HEK293 (cell line): ENCODE measurements around the gene CCDC117.
A peak's percentile ranks its signal among the peaks of the same experiment; 100 is the strongest.

Source experiments
- KLF1 ChIP-seq: fragments of 450-650 bp; formaldehyde crosslinking; IDR thresholded peaks from 2 replicates; pipeline ENCODE4 v1.5.1; 2016; ENCODE audit warnings: missing biosample characterization, missing genetic modification characterization
- MEIS1 ChIP-seq: sonication (generic); formaldehyde crosslinking; IDR thresholded peaks from 2 replicates; pipeline ENCODE4 v1.8.1; 2022; ENCODE audit warnings: missing genetic modification reagents, mild to moderate bottlenecking, borderline replicate concordance
- MYNN ChIP-seq: fragments of 450-650 bp; formaldehyde crosslinking; IDR thresholded peaks from 2 replicates; pipeline ENCODE4 v1.5.1; 2016; ENCODE audit warnings: missing biosample characterization, missing genetic modification characterization, borderline replicate concordance
- OSR2 ChIP-seq: fragments of 450-650 bp; formaldehyde crosslinking; IDR thresholded peaks from 2 replicates; pipeline ENCODE4 v1.5.1; 2016; ENCODE audit warnings: missing biosample characterization, missing genetic modification characterization
- TCF7L2 ChIP-seq: IDR thresholded peaks from 2 replicates; pipeline ENCODE4 v1.6.1; 2011; ENCODE audit warnings: low read depth, mild to moderate bottlenecking, inconsistent platforms, low read length, moderate library complexity, borderline replicate concordance
- ZNF146 ChIP-seq: fragments of 450-650 bp; formaldehyde crosslinking; IDR thresholded peaks from 2 replicates; pipeline ENCODE4 v1.5.1; 2016; ENCODE audit warnings: missing biosample characterization, missing genetic modification characterization
- ZNF426 ChIP-seq: fragments of 450-650 bp; formaldehyde crosslinking; IDR thresholded peaks from 2 replicates; pipeline ENCODE4 v1.5.1; 2017; ENCODE audit warnings: missing biosample characterization, missing genetic modification characterization, mild to moderate bottlenecking, inconsistent platforms, moderate library complexity
- ZNF558 ChIP-seq: fragments of 450-650 bp; formaldehyde crosslinking; IDR thresholded peaks from 2 replicates; pipeline ENCODE4 v1.5.1; 2016; ENCODE audit warnings: missing biosample characterization, missing genetic modification characterization
- ZNF585B ChIP-seq: fragments of 450-650 bp; formaldehyde crosslinking; IDR thresholded peaks from 2 replicates; pipeline ENCODE4 v1.5.1; 2016; ENCODE audit warnings: missing biosample characterization, missing genetic modification characterization
- ZNF623 ChIP-seq: fragments of 450-650 bp; formaldehyde crosslinking; IDR thresholded peaks from 2 replicates; pipeline ENCODE4 v1.5.1; 2016; ENCODE audit warnings: missing biosample characterization, missing genetic modification characterization
- ZNF768 ChIP-seq: fragments of 450-650 bp; formaldehyde crosslinking; IDR thresholded peaks from 2 replicates; pipeline ENCODE4 v1.5.1; 2018; ENCODE audit warnings: missing biosample characterization, mild to moderate bottlenecking, missing genetic modification characterization
- ZSCAN23 ChIP-seq: fragments of 450-650 bp; formaldehyde crosslinking; IDR thresholded peaks from 2 replicates; pipeline ENCODE4 v1.5.1; 2016; ENCODE audit warnings: missing biosample characterization, missing genetic modification characterization
- TF ChIP-seq, protein P1 (sequence below): fragments of 450-650 bp; formaldehyde crosslinking; IDR thresholded peaks from 2 replicates; pipeline ENCODE4 v1.5.1; 2016; ENCODE audit warnings: missing biosample characterization, missing genetic modification characterization, borderline replicate concordance
- TF ChIP-seq, protein P2 (sequence below): fragments of 450-650 bp; formaldehyde crosslinking; IDR thresholded peaks from 2 replicates; pipeline ENCODE4 v1.5.1; 2016; ENCODE audit warnings: missing biosample characterization, missing genetic modification characterization
- TF ChIP-seq, protein P3 (sequence below): fragments of 450-650 bp; formaldehyde crosslinking; IDR thresholded peaks from 2 replicates; pipeline ENCODE4 v1.5.1; 2016; ENCODE audit warnings: missing biosample characterization, missing genetic modification characterization
- TF ChIP-seq, protein P4 (sequence below): fragments of 450-650 bp; formaldehyde crosslinking; IDR thresholded peaks from 2 replicates; pipeline ENCODE4 v1.5.1; 2016; ENCODE audit warnings: missing biosample characterization, missing genetic modification characterization
- TF ChIP-seq, protein P5 (sequence below): fragments of 450-650 bp; formaldehyde crosslinking; conservative IDR thresholded peaks from 2 replicates; pipeline ENCODE4 v1.5.1; 2016; ENCODE audit warnings: low read depth, missing biosample characterization, missing genetic modification characterization
- TF ChIP-seq, protein P6 (sequence below): fragments of 450-650 bp; formaldehyde crosslinking; IDR thresholded peaks from 2 replicates; pipeline ENCODE4 v1.5.0; 2017; ENCODE audit warnings: missing biosample characterization, missing genetic modification characterization, borderline replicate concordance
- TF ChIP-seq, protein P7 (sequence below): fragments of 450-650 bp; formaldehyde crosslinking; IDR thresholded peaks from 2 replicates; pipeline ENCODE4 v1.5.1; 2017; ENCODE audit warnings: missing biosample characterization, missing genetic modification characterization

The CCDC117 gene

DNA sequence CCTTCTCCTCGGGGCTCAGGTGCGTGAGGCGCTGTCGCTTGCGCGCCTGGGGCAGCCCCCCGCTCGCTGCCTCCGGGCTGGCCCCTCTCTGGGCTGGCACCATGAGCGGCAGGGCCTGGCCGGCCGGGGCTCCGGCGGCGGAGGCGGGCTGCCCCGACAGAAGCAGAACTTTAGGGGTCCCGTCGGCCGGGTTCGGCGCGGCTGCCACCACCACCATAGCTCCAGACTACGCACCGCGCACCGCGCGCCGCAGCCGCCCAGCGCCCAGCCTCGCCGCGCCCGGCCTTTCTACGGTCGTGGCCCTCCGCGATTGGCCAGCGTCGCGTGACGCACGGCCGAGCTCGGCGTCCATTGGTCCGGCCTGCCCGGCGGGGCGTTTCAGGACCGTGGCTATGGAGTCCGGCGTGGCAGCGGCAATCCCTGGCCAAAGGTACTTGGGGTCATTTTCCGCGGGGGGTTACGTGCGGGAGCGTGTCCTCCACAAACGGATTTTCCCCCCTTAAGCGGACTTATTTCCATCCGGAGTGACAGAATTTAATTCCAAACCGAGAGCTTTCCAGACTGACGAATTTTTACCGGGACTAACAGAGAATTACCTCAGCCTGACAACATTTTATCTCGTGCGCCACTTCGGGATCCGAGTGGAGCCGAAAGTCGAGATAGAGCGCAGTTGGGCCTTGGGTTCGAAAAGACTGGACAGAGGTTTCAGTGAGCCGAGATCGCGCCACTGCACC, 28.0 kb downstream of the CCDC117 start, which contains the start of gene XBP1 (continued):
- TF ChIP-seq OSR2 (tag by site-specific recombination) (no peak), TCF7L2 (no peak), ZNF146 (tag by site-specific recombination) (no peak), ZNF426 (tag by site-specific recombination) (no peak), MYNN (tag by site-specific recombination) (no peak), MEIS1 (CRISPR knock-in tag) (no peak), KLF1 (tag by site-specific recombination) (no peak), ZNF585B (no peak; the same call in 1 of the 2 replicates), ZSCAN23 (no peak), ZNF623 (no peak), ZNF558 (tag by site-specific recombination) (no peak), ZNF768 (tag by site-specific recombination) (no peak)
- TF ChIP-seq, protein P1, sequence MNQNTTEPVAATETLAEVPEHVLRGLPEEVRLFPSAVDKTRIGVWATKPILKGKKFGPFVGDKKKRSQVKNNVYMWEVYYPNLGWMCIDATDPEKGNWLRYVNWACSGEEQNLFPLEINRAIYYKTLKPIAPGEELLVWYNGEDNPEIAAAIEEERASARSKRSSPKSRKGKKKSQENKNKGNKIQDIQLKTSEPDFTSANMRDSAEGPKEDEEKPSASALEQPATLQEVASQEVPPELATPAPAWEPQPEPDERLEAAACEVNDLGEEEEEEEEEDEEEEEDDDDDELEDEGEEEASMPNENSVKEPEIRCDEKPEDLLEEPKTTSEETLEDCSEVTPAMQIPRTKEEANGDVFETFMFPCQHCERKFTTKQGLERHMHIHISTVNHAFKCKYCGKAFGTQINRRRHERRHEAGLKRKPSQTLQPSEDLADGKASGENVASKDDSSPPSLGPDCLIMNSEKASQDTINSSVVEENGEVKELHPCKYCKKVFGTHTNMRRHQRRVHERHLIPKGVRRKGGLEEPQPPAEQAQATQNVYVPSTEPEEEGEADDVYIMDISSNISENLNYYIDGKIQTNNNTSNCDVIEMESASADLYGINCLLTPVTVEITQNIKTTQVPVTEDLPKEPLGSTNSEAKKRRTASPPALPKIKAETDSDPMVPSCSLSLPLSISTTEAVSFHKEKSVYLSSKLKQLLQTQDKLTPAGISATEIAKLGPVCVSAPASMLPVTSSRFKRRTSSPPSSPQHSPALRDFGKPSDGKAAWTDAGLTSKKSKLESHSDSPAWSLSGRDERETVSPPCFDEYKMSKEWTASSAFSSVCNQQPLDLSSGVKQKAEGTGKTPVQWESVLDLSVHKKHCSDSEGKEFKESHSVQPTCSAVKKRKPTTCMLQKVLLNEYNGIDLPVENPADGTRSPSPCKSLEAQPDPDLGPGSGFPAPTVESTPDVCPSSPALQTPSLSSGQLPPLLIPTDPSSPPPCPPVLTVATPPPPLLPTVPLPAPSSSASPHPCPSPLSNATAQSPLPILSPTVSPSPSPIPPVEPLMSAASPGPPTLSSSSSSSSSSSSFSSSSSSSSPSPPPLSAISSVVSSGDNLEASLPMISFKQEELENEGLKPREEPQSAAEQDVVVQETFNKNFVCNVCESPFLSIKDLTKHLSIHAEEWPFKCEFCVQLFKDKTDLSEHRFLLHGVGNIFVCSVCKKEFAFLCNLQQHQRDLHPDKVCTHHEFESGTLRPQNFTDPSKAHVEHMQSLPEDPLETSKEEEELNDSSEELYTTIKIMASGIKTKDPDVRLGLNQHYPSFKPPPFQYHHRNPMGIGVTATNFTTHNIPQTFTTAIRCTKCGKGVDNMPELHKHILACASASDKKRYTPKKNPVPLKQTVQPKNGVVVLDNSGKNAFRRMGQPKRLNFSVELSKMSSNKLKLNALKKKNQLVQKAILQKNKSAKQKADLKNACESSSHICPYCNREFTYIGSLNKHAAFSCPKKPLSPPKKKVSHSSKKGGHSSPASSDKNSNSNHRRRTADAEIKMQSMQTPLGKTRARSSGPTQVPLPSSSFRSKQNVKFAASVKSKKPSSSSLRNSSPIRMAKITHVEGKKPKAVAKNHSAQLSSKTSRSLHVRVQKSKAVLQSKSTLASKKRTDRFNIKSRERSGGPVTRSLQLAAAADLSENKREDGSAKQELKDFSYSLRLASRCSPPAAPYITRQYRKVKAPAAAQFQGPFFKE, result no peak
- TF ChIP-seq, protein P2, sequence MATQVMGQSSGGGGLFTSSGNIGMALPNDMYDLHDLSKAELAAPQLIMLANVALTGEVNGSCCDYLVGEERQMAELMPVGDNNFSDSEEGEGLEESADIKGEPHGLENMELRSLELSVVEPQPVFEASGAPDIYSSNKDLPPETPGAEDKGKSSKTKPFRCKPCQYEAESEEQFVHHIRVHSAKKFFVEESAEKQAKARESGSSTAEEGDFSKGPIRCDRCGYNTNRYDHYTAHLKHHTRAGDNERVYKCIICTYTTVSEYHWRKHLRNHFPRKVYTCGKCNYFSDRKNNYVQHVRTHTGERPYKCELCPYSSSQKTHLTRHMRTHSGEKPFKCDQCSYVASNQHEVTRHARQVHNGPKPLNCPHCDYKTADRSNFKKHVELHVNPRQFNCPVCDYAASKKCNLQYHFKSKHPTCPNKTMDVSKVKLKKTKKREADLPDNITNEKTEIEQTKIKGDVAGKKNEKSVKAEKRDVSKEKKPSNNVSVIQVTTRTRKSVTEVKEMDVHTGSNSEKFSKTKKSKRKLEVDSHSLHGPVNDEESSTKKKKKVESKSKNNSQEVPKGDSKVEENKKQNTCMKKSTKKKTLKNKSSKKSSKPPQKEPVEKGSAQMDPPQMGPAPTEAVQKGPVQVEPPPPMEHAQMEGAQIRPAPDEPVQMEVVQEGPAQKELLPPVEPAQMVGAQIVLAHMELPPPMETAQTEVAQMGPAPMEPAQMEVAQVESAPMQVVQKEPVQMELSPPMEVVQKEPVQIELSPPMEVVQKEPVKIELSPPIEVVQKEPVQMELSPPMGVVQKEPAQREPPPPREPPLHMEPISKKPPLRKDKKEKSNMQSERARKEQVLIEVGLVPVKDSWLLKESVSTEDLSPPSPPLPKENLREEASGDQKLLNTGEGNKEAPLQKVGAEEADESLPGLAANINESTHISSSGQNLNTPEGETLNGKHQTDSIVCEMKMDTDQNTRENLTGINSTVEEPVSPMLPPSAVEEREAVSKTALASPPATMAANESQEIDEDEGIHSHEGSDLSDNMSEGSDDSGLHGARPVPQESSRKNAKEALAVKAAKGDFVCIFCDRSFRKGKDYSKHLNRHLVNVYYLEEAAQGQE (tag by site-specific recombination), result no peak
- TF ChIP-seq, protein P3, sequence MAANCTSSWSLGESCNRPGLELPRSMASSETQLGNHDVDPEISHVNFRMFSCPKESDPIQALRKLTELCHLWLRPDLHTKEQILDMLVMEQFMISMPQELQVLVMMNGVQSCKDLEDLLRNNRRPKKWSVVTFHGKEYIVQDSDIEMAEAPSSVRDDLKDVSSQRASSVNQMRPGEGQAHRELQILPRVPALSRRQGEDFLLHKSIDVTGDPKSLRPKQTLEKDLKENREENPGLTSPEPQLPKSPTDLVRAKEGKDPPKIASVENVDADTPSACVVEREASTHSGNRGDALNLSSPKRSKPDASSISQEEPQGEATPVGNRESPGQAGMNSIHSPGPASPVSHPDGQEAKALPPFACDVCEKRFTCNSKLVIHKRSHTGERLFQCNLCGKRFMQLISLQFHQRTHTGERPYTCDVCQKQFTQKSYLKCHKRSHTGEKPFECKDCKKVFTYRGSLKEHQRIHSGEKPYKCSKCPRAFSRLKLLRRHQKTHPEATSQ (tag by site-specific recombination), result no peak
- TF ChIP-seq, protein P4, sequence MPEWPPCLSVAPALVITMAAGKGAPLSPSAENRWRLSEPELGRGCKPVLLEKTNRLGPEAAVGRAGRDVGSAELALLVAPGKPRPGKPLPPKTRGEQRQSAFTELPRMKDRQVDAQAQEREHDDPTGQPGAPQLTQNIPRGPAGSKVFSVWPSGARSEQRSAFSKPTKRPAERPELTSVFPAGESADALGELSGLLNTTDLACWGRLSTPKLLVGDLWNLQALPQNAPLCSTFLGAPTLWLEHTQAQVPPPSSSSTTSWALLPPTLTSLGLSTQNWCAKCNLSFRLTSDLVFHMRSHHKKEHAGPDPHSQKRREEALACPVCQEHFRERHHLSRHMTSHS (tag by site-specific recombination), result no peak
- TF ChIP-seq, protein P5, sequence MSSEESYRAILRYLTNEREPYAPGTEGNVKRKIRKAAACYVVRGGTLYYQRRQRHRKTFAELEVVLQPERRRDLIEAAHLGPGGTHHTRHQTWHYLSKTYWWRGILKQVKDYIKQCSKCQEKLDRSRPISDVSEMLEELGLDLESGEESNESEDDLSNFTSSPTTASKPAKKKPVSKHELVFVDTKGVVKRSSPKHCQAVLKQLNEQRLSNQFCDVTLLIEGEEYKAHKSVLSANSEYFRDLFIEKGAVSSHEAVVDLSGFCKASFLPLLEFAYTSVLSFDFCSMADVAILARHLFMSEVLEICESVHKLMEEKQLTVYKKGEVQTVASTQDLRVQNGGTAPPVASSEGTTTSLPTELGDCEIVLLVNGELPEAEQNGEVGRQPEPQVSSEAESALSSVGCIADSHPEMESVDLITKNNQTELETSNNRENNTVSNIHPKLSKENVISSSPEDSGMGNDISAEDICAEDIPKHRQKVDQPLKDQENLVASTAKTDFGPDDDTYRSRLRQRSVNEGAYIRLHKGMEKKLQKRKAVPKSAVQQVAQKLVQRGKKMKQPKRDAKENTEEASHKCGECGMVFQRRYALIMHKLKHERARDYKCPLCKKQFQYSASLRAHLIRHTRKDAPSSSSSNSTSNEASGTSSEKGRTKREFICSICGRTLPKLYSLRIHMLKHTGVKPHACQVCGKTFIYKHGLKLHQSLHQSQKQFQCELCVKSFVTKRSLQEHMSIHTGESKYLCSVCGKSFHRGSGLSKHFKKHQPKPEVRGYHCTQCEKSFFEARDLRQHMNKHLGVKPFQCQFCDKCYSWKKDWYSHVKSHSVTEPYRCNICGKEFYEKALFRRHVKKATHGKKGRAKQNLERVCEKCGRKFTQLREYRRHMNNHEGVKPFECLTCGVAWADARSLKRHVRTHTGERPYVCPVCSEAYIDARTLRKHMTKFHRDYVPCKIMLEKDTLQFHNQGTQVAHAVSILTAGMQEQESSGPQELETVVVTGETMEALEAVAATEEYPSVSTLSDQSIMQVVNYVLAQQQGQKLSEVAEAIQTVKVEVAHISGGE (tag by site-specific recombination), result peak; percentile 20; the same call in 1 of the 2 replicates
- TF ChIP-seq, protein P6, sequence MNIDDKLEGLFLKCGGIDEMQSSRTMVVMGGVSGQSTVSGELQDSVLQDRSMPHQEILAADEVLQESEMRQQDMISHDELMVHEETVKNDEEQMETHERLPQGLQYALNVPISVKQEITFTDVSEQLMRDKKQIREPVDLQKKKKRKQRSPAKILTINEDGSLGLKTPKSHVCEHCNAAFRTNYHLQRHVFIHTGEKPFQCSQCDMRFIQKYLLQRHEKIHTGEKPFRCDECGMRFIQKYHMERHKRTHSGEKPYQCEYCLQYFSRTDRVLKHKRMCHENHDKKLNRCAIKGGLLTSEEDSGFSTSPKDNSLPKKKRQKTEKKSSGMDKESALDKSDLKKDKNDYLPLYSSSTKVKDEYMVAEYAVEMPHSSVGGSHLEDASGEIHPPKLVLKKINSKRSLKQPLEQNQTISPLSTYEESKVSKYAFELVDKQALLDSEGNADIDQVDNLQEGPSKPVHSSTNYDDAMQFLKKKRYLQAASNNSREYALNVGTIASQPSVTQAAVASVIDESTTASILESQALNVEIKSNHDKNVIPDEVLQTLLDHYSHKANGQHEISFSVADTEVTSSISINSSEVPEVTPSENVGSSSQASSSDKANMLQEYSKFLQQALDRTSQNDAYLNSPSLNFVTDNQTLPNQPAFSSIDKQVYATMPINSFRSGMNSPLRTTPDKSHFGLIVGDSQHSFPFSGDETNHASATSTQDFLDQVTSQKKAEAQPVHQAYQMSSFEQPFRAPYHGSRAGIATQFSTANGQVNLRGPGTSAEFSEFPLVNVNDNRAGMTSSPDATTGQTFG (tag by site-specific recombination), result no peak
- TF ChIP-seq, protein P7, sequence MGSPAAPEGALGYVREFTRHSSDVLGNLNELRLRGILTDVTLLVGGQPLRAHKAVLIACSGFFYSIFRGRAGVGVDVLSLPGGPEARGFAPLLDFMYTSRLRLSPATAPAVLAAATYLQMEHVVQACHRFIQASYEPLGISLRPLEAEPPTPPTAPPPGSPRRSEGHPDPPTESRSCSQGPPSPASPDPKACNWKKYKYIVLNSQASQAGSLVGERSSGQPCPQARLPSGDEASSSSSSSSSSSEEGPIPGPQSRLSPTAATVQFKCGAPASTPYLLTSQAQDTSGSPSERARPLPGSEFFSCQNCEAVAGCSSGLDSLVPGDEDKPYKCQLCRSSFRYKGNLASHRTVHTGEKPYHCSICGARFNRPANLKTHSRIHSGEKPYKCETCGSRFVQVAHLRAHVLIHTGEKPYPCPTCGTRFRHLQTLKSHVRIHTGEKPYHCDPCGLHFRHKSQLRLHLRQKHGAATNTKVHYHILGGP (tag by site-specific recombination), result no peak
